GM21447 (cell line): Measurements from ENCODE around the gene MAT2A.
"Not testable (repeated sequence)": the region's sequence is repeated elsewhere in the genome, so short reads cannot be mapped to it uniquely, and the experiment has no call there.

Source experiments
- ATAC-seq: cut with Tn5 transposase; IDR thresholded peaks from one replicate; pipeline ENCODE4 v1.9.1; 2021; ENCODE audit not compliant: unreplicated experiment

MAT2A gene

DNA sequence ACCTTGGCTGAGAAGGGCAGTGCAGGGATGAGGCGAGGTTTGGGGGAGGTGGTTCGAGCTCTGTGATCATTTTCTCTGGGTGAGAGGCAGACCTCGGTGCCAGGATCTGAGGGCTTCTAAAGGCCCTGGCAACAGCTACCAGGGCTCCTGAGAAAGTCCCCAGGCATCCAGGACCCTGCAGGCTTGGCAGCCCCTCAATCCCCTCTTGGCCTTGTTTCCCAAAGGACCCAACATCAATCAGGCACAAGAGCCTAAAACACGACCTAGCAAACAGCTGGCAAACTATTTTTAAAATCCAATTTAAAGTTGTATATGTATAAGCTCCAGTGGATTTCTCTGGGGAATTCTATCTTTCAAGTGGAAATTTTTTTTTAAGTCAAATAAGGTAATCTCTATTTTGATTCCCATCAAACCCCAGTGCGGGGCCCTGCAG is 15.0 kb upstream of the MAT2A start:
- no peak for ATAC-seq

DNA sequence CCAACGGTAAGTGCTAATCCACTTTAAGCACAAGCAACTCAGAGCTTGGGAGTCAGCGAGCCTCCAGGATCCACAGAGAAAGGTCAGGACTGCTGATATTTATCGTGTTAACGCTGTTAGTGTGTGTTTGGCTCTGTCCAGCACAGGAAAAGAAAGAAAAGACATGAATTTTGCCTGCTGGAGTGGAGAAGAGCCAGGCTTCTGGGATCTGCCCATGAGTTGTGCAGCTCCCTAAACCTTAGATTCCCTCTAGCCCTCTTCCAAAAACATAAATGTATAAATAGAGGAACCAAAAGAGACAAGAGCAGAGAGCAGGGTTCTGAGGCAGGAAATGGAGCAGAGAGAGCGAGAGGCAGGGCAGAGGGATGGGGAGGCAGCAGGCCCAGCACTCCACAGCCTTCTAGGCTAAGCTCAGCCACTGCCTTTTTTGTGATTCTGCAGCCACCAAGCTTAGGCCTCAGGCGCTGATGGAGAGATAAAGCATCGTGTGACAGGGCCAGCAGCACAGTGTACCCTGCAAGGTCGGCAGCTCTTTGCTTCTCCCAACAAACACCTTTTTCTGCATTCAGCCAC is 14.5 kb upstream of the MAT2A start:
- no peak for ATAC-seq

DNA sequence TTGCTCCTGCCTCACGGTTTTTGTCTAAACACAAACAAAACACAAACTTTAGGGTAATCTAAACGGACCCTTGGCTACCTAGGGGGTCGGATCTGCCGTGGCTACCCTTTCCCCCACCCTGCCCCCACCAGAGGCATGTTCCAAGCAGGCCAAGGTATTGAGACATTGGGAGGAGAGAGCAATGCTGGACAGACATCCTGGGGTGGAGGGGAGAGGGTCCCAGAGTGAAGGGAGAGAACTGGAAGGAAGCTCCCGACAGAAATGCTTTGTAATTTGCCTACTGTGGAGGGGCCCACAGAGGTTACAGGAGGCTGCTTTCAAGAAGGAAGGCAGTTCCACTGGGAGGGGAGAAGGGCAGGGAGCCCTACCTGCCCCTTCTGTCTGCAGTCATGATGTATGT is 13.9 kb upstream of the MAT2A start:
- ATAC-seq: no peak

DNA sequence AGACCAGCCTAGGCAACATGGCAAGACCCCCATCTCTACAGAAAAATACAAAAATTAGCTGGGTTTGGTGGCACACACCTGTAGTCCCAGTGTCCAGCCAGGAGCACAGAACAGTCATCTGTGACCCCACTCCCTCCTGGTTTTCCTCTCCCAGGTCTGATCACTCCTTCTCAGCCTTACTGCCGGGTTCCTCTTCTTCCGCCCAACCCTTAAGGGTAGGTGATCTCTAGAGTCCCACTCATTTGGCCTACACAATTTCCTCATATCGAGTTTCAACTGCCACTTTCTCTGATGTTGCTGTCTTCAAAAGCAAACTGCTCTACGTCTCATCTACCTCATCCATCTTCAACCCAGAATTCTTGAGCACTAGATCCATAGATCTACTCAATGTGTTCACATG is 13.4 kb upstream of the MAT2A start:
- no peak for ATAC-seq

DNA sequence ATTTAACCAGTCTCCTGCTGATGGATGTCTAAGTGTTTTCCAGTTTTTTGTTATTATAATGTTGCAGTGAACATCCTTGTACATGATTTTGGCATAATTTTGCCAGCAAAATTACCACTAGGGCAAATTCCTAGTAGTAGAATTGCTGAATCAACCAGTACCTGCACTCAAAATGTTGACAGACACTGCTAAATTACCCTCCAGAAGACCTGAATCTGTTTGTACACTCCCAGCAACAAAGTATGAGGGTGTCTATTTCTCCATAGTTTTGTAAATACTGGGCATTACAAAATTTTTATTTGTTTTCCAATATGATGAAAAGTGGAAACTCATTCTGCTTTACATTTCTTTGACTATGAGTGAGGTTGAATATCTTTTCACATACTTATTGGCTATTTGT is 11.2 kb upstream of the MAT2A start:
- ATAC-seq: no peak

DNA sequence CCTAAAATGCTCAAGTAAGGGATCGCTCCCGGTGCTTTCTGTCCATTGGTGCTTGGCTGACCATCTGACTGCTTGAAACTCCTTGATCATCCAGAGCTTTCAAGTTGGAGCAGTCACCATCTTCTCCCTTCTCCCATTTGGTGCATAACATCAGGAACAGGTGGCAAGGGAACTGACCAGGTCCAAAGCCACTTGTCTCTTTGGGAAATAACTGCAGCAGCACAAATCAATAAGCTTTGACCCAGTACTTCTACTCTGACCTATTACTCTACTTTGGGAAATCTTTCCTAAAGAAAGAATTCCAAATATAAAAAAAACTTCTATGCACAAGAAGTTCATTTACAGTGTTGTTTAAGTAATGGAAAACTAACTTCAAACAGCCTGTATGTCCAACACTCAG is 10.6 kb upstream of the MAT2A start:
- no peak for ATAC-seq

DNA sequence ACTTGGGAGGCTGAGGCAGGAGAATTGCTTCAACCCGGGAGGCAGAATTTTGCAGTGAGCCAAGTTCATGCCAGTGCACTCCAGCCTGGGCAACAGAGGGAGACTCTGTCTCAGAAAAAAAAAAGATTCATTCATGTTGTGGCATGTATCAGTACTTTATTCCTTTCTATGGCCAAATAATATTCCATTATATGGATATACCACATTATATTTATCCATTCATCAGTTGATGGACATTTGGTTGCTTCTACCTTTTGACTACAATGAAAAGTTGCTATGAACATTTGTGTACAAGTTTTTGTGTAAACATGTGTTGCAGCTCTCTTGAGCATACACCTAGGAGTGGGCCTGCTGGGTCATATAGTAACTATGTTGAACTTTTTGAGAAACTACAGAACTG is 9.2 kb upstream of the MAT2A start:
- no peak for ATAC-seq

DNA sequence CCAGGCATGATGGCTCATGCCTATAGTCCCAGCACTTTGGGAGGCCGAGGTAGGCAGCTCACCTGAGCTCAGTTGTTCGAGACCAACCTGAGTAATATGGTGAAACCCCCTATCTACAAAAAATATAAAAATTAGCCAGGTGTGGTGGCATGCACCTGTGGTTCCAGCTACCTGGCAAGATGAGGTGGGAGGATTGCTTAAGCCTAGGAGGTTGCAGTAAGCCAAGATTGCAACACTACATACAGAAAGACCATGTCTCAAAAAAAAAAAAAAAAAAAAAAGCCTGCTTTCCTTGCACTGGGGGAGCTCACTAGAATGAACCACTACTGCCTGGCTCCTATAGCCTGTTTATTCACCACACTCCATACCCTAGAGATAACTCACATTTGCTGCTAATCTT is 7.4 kb upstream of the MAT2A start:
- ATAC-seq: no peak

DNA sequence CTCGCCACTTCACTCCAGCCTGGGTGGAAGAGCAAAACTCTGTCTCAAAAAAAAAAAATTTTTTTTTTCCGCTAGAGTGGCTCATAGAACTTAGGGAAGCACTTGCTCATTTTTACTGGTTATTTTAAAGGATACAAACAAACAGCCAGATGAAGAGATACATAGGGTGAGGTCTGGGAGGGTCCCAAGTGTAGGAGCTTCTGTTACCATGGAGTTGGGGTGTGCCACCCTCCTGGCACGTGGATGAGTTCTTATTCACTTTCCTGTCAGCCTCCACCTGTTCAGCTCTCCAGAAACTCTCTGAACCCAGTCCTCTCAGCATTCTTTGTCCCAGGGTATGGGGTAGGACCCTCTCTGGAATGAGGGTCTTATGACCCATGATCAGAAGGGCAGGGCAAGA is 4.9 kb upstream of the MAT2A start:
- no peak for ATAC-seq

DNA sequence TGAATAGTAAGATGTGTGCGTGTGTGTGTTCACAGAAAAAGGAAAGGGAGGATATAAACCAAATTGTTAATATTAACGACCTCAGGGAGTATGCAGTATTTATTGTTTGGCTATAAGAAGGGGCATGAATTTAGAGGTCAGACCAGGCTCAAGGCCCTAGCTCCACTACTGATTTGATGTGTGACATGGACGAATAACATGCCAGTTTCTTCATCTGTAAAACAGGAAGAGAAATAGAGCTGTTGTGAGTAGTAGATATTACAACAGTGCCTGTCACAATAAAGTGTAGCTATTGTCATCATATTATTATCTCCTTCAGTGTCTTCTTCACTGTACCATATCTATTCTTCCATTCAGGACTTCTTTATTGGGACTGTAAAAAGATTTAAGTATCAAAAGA is 4.1 kb upstream of the MAT2A start:
- ATAC-seq: no peak

DNA sequence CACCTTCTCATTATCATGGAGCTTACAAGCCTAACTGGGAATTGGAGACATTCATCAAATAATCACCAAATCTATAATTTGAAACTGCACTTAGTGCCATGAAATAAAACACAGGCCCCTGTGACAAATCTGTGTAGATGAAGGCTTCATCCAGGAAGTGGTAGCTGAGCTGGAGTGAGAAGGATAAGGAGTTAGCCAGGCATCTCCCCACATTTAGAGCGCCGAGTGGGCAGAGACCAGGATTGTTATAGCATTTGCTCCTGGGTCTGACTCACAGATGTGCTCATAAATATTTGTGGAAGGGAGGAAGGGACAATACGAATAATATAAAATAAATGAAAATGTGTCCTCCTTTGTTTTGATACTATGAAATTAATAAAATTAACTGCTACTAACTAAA is 2.5 kb upstream of the MAT2A start:
- no peak for ATAC-seq

DNA sequence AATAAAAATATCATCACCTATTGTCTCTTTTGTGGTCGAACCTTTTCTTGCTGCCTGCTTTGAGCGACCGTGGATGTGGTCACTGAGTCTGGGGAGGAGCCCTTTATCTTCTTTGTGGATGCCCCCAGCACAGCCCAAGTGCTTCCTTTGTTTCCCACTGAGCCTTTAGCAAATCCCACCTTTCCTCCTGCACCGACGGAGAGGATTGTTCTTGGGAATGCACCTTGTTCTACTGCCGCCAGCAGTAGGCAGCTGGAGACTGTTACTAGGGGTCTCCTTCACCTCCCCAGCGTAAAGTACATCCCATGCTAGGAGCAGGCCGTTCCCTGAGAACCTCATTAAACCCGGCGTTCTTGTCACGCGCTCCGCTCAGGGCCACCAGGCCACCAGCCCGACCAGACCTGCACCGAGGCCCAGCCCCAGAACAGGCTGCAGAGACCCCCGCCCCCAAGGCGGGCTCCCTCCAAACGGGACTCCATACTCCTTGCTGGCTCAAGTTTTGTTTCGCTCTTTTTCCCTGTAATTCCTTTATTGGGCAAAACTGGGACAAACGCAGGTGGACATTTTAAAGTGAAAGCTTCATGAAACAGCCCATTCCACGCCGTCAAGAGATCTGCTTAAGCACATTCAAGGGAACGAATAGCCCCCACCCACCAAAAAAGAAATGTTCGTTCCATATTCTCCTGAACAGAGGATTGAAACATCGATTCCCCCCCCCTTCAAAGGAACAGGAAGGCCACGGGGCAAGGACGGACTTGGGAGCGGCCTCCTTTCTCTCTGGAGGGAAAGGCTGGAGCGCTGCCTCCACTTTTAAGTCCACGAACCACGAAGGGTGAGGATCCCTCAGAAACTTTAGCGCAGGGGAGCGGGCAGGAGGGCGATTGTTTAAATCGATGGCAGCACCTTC is 1.1 kb upstream of the MAT2A start:
- no peak for ATAC-seq

DNA sequence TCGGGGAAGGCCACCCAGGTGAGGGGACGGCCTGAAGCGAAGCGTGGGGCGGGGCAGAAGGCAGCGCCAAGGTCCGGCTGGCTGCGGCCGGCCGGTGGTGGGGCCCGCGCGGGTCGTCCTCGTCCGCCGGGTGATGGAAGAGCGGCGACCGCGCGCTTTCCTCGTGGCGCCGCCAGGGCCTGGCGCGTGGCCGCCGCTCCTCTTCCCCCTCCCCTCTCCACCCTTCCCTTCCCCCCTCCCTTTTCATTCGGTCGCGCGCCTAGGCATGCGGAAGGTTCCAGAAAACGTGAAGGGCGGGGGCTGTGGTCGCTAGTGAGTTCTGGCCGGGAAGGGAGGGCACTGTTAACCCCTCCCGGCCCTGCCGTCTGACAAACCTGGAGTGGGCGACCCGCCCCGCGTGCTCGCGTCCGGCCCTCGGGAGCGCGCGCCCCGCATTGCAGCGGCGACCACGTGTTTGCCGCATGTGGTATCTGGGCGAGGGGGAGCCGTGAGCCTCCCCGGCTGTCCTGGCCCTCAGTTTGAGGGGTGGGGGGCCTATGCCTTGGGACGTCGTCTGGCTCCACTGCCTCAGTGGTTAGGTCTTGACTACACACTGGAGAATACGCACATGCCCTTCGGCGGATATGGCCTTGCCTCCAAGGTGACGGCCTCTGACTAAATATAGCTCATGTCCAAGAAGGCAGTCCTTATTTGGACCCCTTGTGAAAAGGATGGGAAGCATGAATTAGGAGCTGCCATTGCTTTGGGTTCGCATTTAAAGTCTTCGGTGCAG is 579 bp downstream of the MAT2A start:
- peak; percentile 32 for ATAC-seq

DNA sequence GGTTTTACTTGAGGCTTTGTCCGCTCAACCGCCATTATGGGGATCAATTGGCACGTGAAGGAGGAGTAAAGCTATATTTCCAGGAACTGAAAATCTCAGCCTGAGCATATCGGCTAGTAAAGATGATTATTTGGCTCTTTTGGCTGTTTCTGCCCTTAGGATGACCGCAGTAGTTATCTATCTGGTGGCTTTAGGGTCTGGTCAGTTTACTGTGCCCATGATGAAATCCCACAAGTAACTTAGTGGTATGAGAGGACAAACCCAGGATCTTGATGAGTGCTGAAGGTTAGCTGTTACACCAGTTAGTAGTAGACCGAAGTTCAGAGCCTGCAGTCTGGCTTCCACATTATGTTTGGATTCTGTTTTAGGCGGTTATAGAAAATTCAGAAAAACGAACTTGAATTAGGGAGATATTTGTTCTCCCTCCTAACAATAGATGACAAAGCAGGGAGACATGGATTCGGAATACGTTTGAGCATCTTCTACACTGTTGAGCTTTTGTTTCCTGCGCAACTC is 1.2 kb downstream of the MAT2A start:
- peak; percentile 1 for ATAC-seq

DNA sequence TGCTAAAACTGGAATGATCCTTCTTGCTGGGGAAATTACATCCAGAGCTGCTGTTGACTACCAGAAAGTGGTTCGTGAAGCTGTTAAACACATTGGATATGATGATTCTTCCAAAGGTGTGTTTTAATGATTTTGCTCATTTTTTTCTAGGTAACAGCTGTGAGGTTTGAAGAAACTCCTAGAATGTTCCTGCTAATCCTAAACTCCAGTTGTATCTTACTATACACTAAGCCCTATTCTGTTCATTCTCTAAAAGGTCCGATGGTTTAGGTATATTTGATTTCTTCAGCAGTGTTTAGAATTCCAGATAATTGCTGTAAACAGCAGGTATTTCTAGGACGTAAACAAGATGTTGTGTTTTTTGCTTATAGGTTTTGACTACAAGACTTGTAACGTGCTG is 2.3 kb downstream of the MAT2A start:
- no peak for ATAC-seq

DNA sequence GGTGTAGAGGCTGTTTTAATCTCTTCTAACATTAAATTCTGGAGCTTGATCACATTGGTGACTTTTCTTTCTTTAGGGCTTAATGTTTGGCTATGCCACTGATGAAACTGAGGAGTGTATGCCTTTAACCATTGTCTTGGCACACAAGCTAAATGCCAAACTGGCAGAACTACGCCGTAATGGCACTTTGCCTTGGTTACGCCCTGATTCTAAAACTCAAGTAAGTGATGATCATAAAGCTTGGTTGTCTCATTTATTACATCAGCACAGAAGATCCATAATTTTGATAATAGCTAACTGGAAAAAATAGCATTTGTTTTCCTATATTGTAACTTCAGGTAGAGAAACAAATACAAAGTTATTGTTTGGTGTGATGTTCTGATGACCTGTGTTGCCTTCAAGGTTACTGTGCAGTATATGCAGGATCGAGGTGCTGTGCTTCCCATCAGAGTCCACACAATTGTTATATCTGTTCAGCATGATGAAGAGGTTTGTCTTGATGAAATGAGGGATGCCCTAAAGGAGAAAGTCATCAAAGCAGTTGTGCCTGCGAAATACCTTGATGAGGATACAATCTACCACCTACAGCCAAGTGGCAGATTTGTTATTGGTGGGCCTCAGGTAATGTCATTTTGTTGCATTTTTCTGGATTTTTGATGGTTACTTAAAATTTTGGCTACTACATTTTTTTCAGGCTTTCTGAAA is 2.9 kb downstream of the MAT2A start:
- no peak for ATAC-seq

DNA sequence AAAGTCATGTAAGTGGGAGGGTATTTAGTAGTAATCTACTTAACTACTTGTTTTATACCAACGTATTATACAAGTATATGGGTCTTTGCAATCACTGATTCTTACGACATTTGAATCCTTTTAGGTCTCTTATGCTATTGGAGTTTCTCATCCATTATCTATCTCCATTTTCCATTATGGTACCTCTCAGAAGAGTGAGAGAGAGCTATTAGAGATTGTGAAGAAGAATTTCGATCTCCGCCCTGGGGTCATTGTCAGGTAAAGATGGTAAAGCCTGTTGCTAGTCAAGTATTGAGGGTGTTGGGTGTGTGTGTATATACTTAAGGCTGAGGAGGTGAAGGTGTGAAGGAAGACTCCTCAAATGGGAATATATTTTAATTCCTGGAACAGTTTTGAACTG is 3.8 kb downstream of the MAT2A start:
- no peak for ATAC-seq

DNA sequence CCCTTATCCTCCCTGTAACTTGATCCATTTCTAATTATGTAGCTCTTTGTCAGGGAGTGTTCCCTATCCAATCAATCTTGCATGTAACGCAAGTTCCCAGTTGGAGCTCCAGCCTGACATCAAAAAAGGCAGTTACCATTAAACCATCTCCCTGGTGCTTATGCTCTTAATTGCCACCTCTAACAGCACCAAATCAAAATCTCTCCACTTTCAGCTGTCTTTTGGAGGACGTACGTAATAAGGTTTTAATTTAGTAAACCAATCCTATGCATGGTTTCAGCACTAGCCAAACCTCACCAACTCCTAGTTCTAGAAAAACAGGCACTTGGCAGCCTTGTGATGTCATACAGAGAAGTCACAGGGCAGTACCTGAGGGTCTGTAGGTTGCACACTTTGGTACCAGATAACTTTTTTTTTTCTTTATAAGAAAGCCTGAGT is 5.3 kb downstream of the MAT2A start:
- not testable (repeated sequence) for ATAC-seq

DNA sequence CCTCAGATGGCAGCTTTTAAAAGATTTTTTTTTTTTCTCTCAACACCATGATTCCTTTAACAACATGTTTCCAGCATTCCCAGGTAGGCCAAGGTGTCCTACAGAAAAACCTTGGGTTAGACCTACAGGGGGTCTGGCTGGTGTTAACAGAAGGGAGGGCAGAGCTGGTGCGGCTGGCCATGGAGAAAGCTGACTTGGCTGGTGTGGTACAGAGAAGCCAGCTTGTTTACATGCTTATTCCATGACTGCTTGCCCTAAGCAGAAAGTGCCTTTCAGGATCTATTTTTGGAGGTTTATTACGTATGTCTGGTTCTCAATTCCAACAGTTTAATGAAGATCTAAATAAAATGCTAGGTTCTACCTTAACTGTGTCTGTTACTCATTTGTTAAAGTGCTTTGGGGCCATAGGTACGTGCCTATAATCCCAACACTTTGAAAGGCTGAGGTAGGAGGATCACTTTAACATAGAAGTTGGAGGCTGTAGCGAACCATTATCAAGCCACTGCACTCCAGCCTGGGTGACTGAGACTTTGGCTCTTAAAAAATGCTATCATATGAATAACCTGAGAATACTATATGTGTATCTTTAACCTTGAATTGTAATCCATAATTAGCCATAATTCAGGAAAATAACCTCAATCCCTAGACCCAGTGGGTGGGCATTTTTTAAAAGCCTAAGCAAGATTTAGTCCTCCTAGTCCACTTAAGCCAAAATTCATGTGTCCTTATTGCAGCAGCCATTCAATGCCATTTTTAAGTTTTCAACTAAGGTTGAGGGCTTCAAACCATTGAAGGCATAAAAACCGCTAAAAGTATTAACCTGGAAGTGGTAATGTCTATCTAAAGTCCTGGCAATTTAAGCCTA is 6.2 kb downstream of the MAT2A start:
- ATAC-seq: not testable (repeated sequence)

DNA sequence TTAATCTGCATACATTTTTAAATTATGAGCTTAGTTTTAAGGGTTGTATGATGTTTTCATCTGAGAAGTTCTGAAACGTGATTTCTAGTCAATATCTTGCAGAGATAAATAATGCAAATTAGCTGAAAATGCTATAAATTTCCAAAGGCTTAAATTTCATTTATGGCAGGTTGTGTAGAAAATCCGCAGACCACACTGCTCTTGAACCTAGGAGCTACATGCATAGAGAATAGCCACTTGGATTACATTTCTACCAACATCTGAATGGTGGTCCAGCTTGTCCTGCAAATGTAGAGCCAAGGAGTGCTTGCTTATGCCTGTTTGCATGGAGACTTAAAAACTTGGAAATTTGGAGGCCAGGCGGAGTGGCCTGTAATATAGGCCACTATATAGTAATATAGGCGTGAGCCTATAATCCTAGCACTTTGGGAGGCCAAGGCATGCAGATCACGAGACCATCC is 6.8 kb downstream of the MAT2A start:
- ATAC-seq: no peak
